K562 (cell line): ENCODE measurements around the gene ATP9A. TPM values are rescaled to one million over a fixed set of nuclear protein-coding genes. Genes with fewer than 3 reads are reported as not detected.

Experiments
- CBFA2T2 ChIP-seq: fragments of 450-650 bp; conservative IDR thresholded peaks from 2 replicates; pipeline ENCODE4 v1.6.1; 2017; ENCODE audit warnings: mild to moderate bottlenecking
- ETV1 ChIP-seq: fragments of 450-650 bp; conservative IDR thresholded peaks from 2 replicates; pipeline ENCODE4 v1.6.1; 2016; ENCODE audit warnings: missing genetic modification characterization, control low read depth, low read depth, missing compliant biosample characterization
- ETV5 ChIP-seq: sonication (generic); formaldehyde crosslinking; IDR thresholded peaks from 2 replicates; pipeline ENCODE4 v1.4.0; 2020; ENCODE audit warnings: low read depth, mild to moderate bottlenecking, missing genetic modification reagents
- HMGXB4 ChIP-seq: sonication (generic); formaldehyde crosslinking; IDR thresholded peaks from 2 replicates; pipeline ENCODE4 v1.8.1; 2023; ENCODE audit warnings: mild to moderate bottlenecking, missing genetic modification reagents
- HNRNPL ChIP-seq: fragments of 200-400 bp; formaldehyde crosslinking; IDR thresholded peaks from 2 replicates; pipeline ENCODE4 v1.6.1; 2017; ENCODE audit warnings: low read depth, mild to moderate bottlenecking, low read length
- MECOM ChIP-seq: fragments of 250-450 bp; sonication (Bioruptor Pico); IDR thresholded peaks from 2 replicates; pipeline ENCODE4 v1.8.0; 2022; ENCODE audit warnings: inconsistent platforms
- NCOA2 ChIP-seq, 2 experiments: fragments of 450-650 bp; IDR thresholded peaks; 2 replicates each; pipeline ENCODE4 v1.6.1; 2018; ENCODE audit warnings: mild to moderate bottlenecking in 2 of 2, moderate library complexity in 1 of 2; ENCODE audit not compliant: partially characterized antibody in 2 of 2
- NCOA6 ChIP-seq: fragments of 450-650 bp; IDR thresholded peaks from 2 replicates; pipeline ENCODE4 v1.6.1; 2017; ENCODE audit warnings: mild to moderate bottlenecking
- NR3C1 ChIP-seq: sonication (generic); formaldehyde crosslinking; IDR thresholded peaks from 2 replicates; pipeline ENCODE4 v1.8.1; 2022; ENCODE audit warnings: missing genetic modification reagents
- PHF8 ChIP-seq: fragments of 200-600 bp; sonication (generic); IDR thresholded peaks from 2 replicates; pipeline ENCODE4 v1.6.1; 2012; ENCODE audit warnings: mixed run types, mild to moderate bottlenecking, inconsistent platforms, low read length, moderate library complexity, borderline replicate concordance
- POLR3A ChIP-seq: IDR thresholded peaks from 2 replicates; pipeline ENCODE4 v1.6.1; 2011; ENCODE audit warnings: borderline replicate concordance, mild to moderate bottlenecking, moderate library complexity; ENCODE audit not compliant: insufficient read length, insufficient read depth; ENCODE audit errors: extremely low read depth
- RBBP5 ChIP-seq: fragments of 200-600 bp; sonication (generic); IDR thresholded peaks from 2 replicates; pipeline ENCODE4 v1.6.1; 2012; ENCODE audit warnings: borderline replicate concordance, mild to moderate bottlenecking, low read length, control low read depth, inconsistent platforms; ENCODE audit not compliant: insufficient read depth, poor library complexity, severe bottlenecking
- RBM15 ChIP-seq: fragments of 200-400 bp; formaldehyde crosslinking; IDR thresholded peaks from 2 replicates; pipeline ENCODE4 v1.6.1; 2018; ENCODE audit warnings: mild to moderate bottlenecking, low read length, moderate library complexity; ENCODE audit not compliant: insufficient read depth
- ZFP30 ChIP-seq: fragments of 250-450 bp; sonication (Bioruptor Pico); IDR thresholded peaks from 2 replicates; pipeline ENCODE4 v1.8.0; 2022; ENCODE audit warnings: moderate library complexity, mild to moderate bottlenecking, inconsistent platforms, borderline replicate concordance
- ZKSCAN3 ChIP-seq: fragments of 250-450 bp; sonication (Bioruptor Pico); IDR thresholded peaks from 2 replicates; pipeline ENCODE4 v1.4.0; 2020
- ZNF134 ChIP-seq: fragments of 250-450 bp; sonication (Bioruptor Pico); conservative IDR thresholded peaks from 2 replicates; pipeline ENCODE4 v1.4.0; 2020
- ZNF263 ChIP-seq: sonication (generic); formaldehyde crosslinking; IDR thresholded peaks from 2 replicates; pipeline ENCODE4 v1.8.0; 2022; ENCODE audit warnings: mild to moderate bottlenecking, missing genetic modification reagents, borderline replicate concordance
- ZNF586 ChIP-seq: fragments of 450-650 bp; formaldehyde crosslinking; conservative IDR thresholded peaks from 2 replicates; pipeline ENCODE4 v1.4.0; 2020; ENCODE audit warnings: mild to moderate bottlenecking, moderate library complexity
- polyA plus RNA-seq, 8 experiments: library from polyadenylated mRNA; depleted of rRNA in 4 of 8; stranded (reverse) in 5 of 8; unstranded in 3 of 8; fragments of >200 nt; fragmentation: Nextera tagmentation in 2 of 8; fragmentation: Illumina TruSeq in 1 of 8; extraction: Ambion mirVana in 2 of 8; extraction: Trizol in 1 of 8; gene quantifications; 2 replicates each; pipeline versions ENCODE4 v1.2.1 to v1.2.3, GENCODE V29; 2011 to 2014; ENCODE audit warnings: inconsistent platforms in 1 of 8, missing spikeins in 1 of 8
- total RNA-seq, 7 experiments: library from RNA; depleted of rRNA in 6 of 7; stranded (reverse); fragments of >200 nt in 6 of 7; fragmentation: Illumina TruSeq in 2 of 7; extraction: Trizol in 2 of 7; gene quantifications; 2 replicates each; pipeline versions ENCODE4 v1.2.1 to v1.2.3, GENCODE V29; 2011 to 2021; ENCODE audit warnings: low replicate concordance in 1 of 7
- TF ChIP-seq, protein P1 (sequence below): fragments of 250-450 bp; sonication (Bioruptor Pico); IDR thresholded peaks from 2 replicates; pipeline ENCODE4 v1.5.0; 2022; ENCODE audit warnings: mild to moderate bottlenecking
- TF ChIP-seq, protein P2 (sequence below), 2 experiments: IDR thresholded peaks in 1 of 2; conservative IDR thresholded peaks in 1 of 2; 2 replicates each; pipeline ENCODE4 v1.6.1; 2016; ENCODE audit warnings: low read depth in 2 of 2, mild to moderate bottlenecking in 1 of 2, missing compliant biosample characterization in 1 of 2, missing genetic modification characterization in 1 of 2, moderate library complexity in 1 of 2

ATP9A gene
- total and polyA plus RNA-seq, 9 of the 15 experiments (the other 6 are each of a cell fraction or from before 2014, with no cell fraction given): 0.18 to 0.62 (median 0.29) TPM

DNA sequence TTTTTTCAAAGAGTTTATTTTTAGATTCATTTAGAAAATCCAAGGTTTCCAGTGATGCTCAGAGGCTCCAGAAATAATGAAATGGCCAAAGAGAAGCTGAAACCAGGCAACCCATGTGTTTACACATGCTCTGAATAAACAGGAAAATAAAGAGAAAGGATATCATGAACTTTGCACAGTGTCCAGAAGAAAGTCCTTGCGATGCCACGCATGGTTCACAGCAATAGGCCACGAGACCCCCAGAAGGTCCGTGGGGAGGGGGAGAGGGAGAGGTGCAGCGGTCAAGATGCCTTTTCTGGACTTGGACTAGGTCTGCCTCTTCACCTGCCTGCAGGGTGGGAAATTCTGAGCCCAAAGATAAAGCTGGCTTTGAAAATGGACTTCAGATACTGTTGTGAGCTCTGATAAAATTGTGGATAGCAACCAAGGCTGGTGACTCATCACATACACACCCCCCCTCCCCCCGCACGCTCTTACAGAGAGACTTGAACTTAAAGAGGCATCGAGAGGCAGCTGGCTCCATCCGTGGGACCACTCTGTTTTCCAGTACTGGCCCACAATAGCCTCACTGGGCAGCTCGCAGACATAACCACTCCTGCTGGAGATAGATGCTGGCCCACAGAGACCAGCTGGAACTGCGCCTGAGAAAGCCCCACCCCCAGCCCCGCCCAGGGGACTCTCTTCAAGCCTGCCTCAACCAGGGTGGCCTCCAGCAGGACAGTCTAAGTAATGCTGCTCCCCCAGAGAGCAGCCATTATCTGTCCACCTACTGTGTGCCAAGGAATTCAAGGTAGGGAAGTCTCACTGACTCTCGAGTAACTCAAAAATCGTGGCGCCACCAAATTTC, 204.5 kb downstream of the ATP9A start (continued):
- TF ChIP-seq ZNF263 (CRISPR knock-in tag) (no peak), NCOA6 (no peak), RBM15 (no peak), PHF8 (no peak), ZNF586 (CRISPR knock-in tag) (no peak), POLR3A (no peak), ETV1 (tag) (no peak), MECOM (CRISPR knock-in tag) (no peak), CBFA2T2 (peak; percentile 55), ZKSCAN3 (CRISPR knock-in tag) (no peak), NR3C1 (no peak), ZNF134 (no peak), ZFP30 (CRISPR knock-in tag) (no peak), NCOA2 (IDR thresholded peaks at IDR 0.05; ENCODE audit: partially characterized antibody in 2 of 2) (no peak), HNRNPL (no peak), RBBP5 (no peak), ETV5 (CRISPR knock-in tag) (no peak), HMGXB4 (CRISPR knock-in tag) (no peak)
- TF ChIP-seq, protein P1, sequence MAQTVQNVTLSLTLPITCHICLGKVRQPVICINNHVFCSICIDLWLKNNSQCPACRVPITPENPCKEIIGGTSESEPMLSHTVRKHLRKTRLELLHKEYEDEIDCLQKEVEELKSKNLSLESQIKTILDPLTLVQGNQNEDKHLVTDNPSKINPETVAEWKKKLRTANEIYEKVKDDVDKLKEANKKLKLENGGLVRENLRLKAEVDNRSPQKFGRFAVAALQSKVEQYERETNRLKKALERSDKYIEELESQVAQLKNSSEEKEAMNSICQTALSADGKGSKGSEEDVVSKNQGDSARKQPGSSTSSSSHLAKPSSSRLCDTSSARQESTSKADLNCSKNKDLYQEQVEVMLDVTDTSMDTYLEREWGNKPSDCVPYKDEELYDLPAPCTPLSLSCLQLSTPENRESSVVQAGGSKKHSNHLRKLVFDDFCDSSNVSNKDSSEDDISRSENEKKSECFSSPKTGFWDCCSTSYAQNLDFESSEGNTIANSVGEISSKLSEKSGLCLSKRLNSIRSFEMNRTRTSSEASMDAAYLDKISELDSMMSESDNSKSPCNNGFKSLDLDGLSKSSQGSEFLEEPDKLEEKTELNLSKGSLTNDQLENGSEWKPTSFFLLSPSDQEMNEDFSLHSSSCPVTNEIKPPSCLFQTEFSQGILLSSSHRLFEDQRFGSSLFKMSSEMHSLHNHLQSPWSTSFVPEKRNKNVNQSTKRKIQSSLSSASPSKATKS (CRISPR knock-in tag): no peak
- TF ChIP-seq, protein P2, sequence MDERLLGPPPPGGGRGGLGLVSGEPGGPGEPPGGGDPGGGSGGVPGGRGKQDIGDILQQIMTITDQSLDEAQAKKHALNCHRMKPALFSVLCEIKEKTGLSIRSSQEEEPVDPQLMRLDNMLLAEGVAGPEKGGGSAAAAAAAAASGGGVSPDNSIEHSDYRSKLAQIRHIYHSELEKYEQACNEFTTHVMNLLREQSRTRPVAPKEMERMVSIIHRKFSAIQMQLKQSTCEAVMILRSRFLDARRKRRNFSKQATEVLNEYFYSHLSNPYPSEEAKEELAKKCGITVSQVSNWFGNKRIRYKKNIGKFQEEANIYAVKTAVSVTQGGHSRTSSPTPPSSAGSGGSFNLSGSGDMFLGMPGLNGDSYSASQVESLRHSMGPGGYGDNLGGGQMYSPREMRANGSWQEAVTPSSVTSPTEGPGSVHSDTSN (CRISPR knock-in tag; IDR thresholded peaks at IDR 0.05; ENCODE audit: low read depth): no peak
- TF ChIP-seq, protein P2 (tag; conservative IDR thresholded peaks at IDR 0.05; ENCODE audit: low read depth): no peak
